IMR-90 (cell line): Measurements from ENCODE around the gene LRRK2. TPM values are rescaled to one million over a fixed set of nuclear protein-coding genes. Genes with fewer than 3 reads are reported as not detected.

Experiments
- ATAC-seq: fragments of 200-7000 bp; cut with Tn5 transposase; 2 replicates; pipeline ENCODE4 v1.9.1; 2020; ENCODE audit warnings: low read depth, mild to moderate bottlenecking, moderate library complexity
- BruUV-seq: library from RNA; stranded (reverse); fragments of 400-500 nt; replicated peaks from 2 replicates; lab custom pipeline; 2021; lab: Mats Ljungman, UMichigan
- CTCF ChIA-PET: fragments of 300-600 bp; formaldehyde crosslinking; extraction: SDS; loops from one replicate; lab custom pipeline; 2021; ENCODE audit warnings: antibody characterized with exemption; lab: Yijun Ruan, JAX
- POLR2A ChIA-PET: fragments of 300-600 bp; sonication (Branson Sonifier 250); formaldehyde crosslinking; loops from one replicate; lab custom pipeline; 2022; ENCODE audit warnings: antibody characterized with exemption; ENCODE audit not compliant: unreplicated experiment; lab: Charles Lee
- DNase-seq: peaks from one replicate; pipeline ENCODE4 v3.0.0; 2013
- H2AFZ ChIP-seq: replicated peaks from 2 replicates; pipeline ENCODE3; 2013; ENCODE audit warnings: low read length, mild to moderate bottlenecking; ENCODE audit not compliant: poor library complexity
- H2AK5ac ChIP-seq: 2 replicates; pipeline ENCODE4 v1.6.1; 2013; ENCODE audit warnings: low read depth, low read length, inconsistent platforms
- H2AK9ac ChIP-seq: replicated peaks from 2 replicates; pipeline ENCODE3; 2013; ENCODE audit warnings: mild to moderate bottlenecking, low read depth, low read length, moderate library complexity; ENCODE audit not compliant: poor library complexity
- H2BK120ac ChIP-seq: 2 replicates; pipeline ENCODE4 v1.6.1; 2013; ENCODE audit warnings: low read depth, low read length, inconsistent platforms
- H2BK15ac ChIP-seq: 3 replicates; pipeline ENCODE4 v1.6.1; 2013; ENCODE audit warnings: low read depth, low read length, inconsistent platforms
- H2BK20ac ChIP-seq: 2 replicates; pipeline ENCODE4 v1.6.1; 2013; ENCODE audit warnings: low read depth, mild to moderate bottlenecking, inconsistent platforms, low read length, moderate library complexity
- H2BK5ac ChIP-seq: 2 replicates; pipeline ENCODE4 v1.6.1; 2013; ENCODE audit warnings: mild to moderate bottlenecking, low read depth, low read length, inconsistent platforms; ENCODE audit not compliant: poor library complexity, severe bottlenecking
- H3K14ac ChIP-seq: replicated peaks from 2 replicates; pipeline ENCODE4 v1.6.1; 2013; ENCODE audit warnings: low read depth, low read length, inconsistent platforms
- H3K18ac ChIP-seq: 2 replicates; pipeline ENCODE4 v1.6.1; 2013; ENCODE audit warnings: low read depth, low read length, control low read depth
- H3K23ac ChIP-seq: 2 replicates; pipeline ENCODE4 v1.6.1; 2013; ENCODE audit warnings: low read depth, low read length, inconsistent platforms
- H3K27ac ChIP-seq: 2 replicates; pipeline ENCODE4 v1.5.1; 2013; ENCODE audit warnings: mild to moderate bottlenecking, control low read depth, low read length; ENCODE audit not compliant: insufficient read depth
- H3K27me3 ChIP-seq: 2 replicates; pipeline ENCODE4 v1.6.1; 2013; ENCODE audit warnings: low read length; ENCODE audit not compliant: control insufficient read depth, insufficient read depth
- H3K36me3 ChIP-seq: 2 replicates; pipeline ENCODE4 v1.6.1; 2013; ENCODE audit warnings: low read length, mixed read lengths; ENCODE audit not compliant: control insufficient read depth, insufficient read depth
- H3K4ac ChIP-seq: 2 replicates; pipeline ENCODE4 v1.6.1; 2013; ENCODE audit warnings: low read depth, low read length, inconsistent platforms
- H3K4me1 ChIP-seq: 2 replicates; pipeline ENCODE4 v1.6.1; 2013; ENCODE audit warnings: low read length, mixed read lengths; ENCODE audit not compliant: control insufficient read depth, insufficient read depth
- H3K4me2 ChIP-seq: 2 replicates; pipeline ENCODE4 v1.6.1; 2013; ENCODE audit warnings: low read depth, mild to moderate bottlenecking, control low read depth, low read length, moderate library complexity
- H3K4me3 ChIP-seq: 2 replicates; pipeline ENCODE4 v1.5.1; 2013; ENCODE audit warnings: low read depth, mild to moderate bottlenecking, control low read depth, low read length, moderate library complexity; ENCODE audit not compliant: insufficient read depth
- H3K56ac ChIP-seq: 2 replicates; pipeline ENCODE4 v1.6.1; 2013; ENCODE audit warnings: low read length, inconsistent platforms; ENCODE audit not compliant: insufficient read depth; ENCODE audit errors: extremely low read depth
- H3K79me1 ChIP-seq, 2 experiments: 2 replicates each; pipeline ENCODE4 v1.6.1; 2013; ENCODE audit warnings: low read length in 2 of 2, inconsistent platforms in 1 of 2, low read depth in 1 of 2
- H3K9ac ChIP-seq: 2 replicates; pipeline ENCODE4 v1.6.1; 2013; ENCODE audit warnings: low read depth, low read length, control low read depth
- H3K9me1 ChIP-seq: 2 replicates; pipeline ENCODE4 v1.6.1; 2013; ENCODE audit warnings: low read length, inconsistent platforms; ENCODE audit not compliant: insufficient read depth
- H3K9me3 ChIP-seq: 2 replicates; pipeline ENCODE4 v1.6.1; 2013; ENCODE audit warnings: low read length; ENCODE audit not compliant: control insufficient read depth, insufficient read depth
- H4K20me1 ChIP-seq: 2 replicates; pipeline ENCODE4 v1.6.1; 2013; ENCODE audit warnings: low read length, inconsistent platforms; ENCODE audit not compliant: insufficient read depth
- H4K5ac ChIP-seq: 2 replicates; pipeline ENCODE4 v1.6.1; 2013; ENCODE audit warnings: mild to moderate bottlenecking, low read depth, low read length, control low read depth
- H4K8ac ChIP-seq, 2 experiments: 2 replicates each; pipeline ENCODE4 v1.6.1; 2013; ENCODE audit warnings: low read depth in 2 of 2, low read length in 2 of 2, control low read depth in 1 of 2, inconsistent platforms in 1 of 2
- H4K91ac ChIP-seq: 2 replicates; pipeline ENCODE4 v1.6.1; 2013; ENCODE audit warnings: low read depth, low read length, inconsistent platforms; ENCODE audit not compliant: insufficient read depth
- BHLHE40 ChIP-seq: fragments of 150-350 bp; IDR thresholded peaks from 2 replicates; pipeline ENCODE4 v1.6.1; 2016; ENCODE audit warnings: mild to moderate bottlenecking, low read depth, low read length
- CEBPB ChIP-seq: IDR thresholded peaks from 2 replicates; pipeline ENCODE4 v1.6.1; 2012; ENCODE audit warnings: low read depth, low read length, improper control_type of control experiment
- CHD1 ChIP-seq: IDR thresholded peaks from 2 replicates; pipeline ENCODE4 v1.6.1; 2012; ENCODE audit warnings: low read depth, low read length, improper control_type of control experiment
- CTCF ChIP-seq: conservative IDR thresholded peaks from 2 replicates; pipeline ENCODE4 v1.5.1; 2012; ENCODE audit warnings: mild to moderate bottlenecking, low read depth, low read length, improper control_type of control experiment
- ELK1 ChIP-seq: fragments of 150-350 bp; IDR thresholded peaks from 2 replicates; pipeline ENCODE4 v1.6.1; 2016; ENCODE audit warnings: low read depth, mild to moderate bottlenecking, low read length, moderate library complexity, borderline replicate concordance
- FOS ChIP-seq: fragments of 150-350 bp; IDR thresholded peaks from 2 replicates; pipeline ENCODE4 v1.6.1; 2016; ENCODE audit warnings: low read depth, low read length
- MAFK ChIP-seq: IDR thresholded peaks from 2 replicates; pipeline ENCODE4 v1.6.1; 2012; ENCODE audit warnings: low read depth, low read length, improper control_type of control experiment
- MAZ ChIP-seq: IDR thresholded peaks from 2 replicates; pipeline ENCODE4 v1.6.1; 2012; ENCODE audit warnings: low read depth, mild to moderate bottlenecking, low read length, improper control_type of control experiment, moderate library complexity, borderline replicate concordance
- MXI1 ChIP-seq: IDR thresholded peaks from 2 replicates; pipeline ENCODE4 v1.6.1; 2012; ENCODE audit warnings: low read depth, mild to moderate bottlenecking, low read length, moderate library complexity, borderline replicate concordance
- NFE2L2 ChIP-seq: fragments of 150-350 bp; IDR thresholded peaks from 2 replicates; pipeline ENCODE4 v1.6.1; 2016; ENCODE audit warnings: low read depth, mild to moderate bottlenecking, low read length
- POLR2A ChIP-seq: IDR thresholded peaks from 2 replicates; pipeline ENCODE4 v1.6.1; 2012; ENCODE audit warnings: mild to moderate bottlenecking, low read depth, low read length
- RAD21 ChIP-seq: IDR thresholded peaks from 2 replicates; pipeline ENCODE4 v1.6.1; 2012; ENCODE audit warnings: low read length, improper control_type of control experiment
- RCOR1 ChIP-seq: IDR thresholded peaks from 2 replicates; pipeline ENCODE4 v1.6.1; 2012; ENCODE audit warnings: mild to moderate bottlenecking, low read length, improper control_type of control experiment; ENCODE audit not compliant: insufficient replicate concordance
- RFX5 ChIP-seq: IDR thresholded peaks from 2 replicates; pipeline ENCODE4 v1.8.0; 2012; ENCODE audit warnings: low read depth, mild to moderate bottlenecking, low read length, moderate library complexity
- SMC3 ChIP-seq: fragments of 150-350 bp; IDR thresholded peaks from 2 replicates; pipeline ENCODE4 v1.6.1; 2016; ENCODE audit warnings: low read depth, mild to moderate bottlenecking, antibody characterized with exemption, low read length, moderate library complexity
- WGBS, 2 experiments: methylation state at CpG; one replicate each; pipeline versions ENCODE4 v1.1.5 to v1.1.7; 2013; ENCODE audit warnings: missing lambda C conversion rate in 2 of 2; ENCODE audit not compliant: insufficient read length in 1 of 2; ENCODE audit errors: extremely low coverage in 2 of 2; 5-methylcytosine and 5-hydroxymethylcytosine counted together
- dilution Hi-C: fragments of 300-500 bp; cut with HindIII; formaldehyde crosslinking; loops from one replicate; pipeline ENCODE4 v1.14.3; 2018; ENCODE audit warnings: low sequenced_read_pairs; ENCODE audit not compliant: unreplicated experiment
- in situ Hi-C: fragments of 300-500 bp; cut with MboI; formaldehyde crosslinking; loops from 3 replicates; pipeline ENCODE4 v1.14.3; 2019; ENCODE audit warnings: low sequenced_read_pairs, inconsistent platforms, mixed read lengths
- intact Hi-C: fragments of 100-400 bp; cut with micrococcal nuclease; formaldehyde crosslinking; loops from 2 replicates; pipeline ENCODE4 v1.10.0; 2022
- polyA plus RNA-seq, 3 experiments: library from polyadenylated mRNA; depleted of rRNA; stranded (reverse); fragments of >200 nt; gene quantifications; 2 replicates each; pipeline ENCODE4 v1.2.3, GENCODE V29; 2012; ENCODE audit warnings: low replicate concordance in 1 of 3
- total RNA-seq: library from RNA; depleted of rRNA; stranded (reverse); fragments of >200 nt; gene quantifications from 2 replicates; pipeline ENCODE4 v1.2.3, GENCODE V29; 2012

LRRK2 gene
- total and polyA plus RNA-seq, 2 of the 4 experiments (the other 2 are of a cell fraction) = 0.17 to 0.54 TPM

GRCh38 chr12:40241741-40242140 lies 16.9 kb downstream of the LRRK2 start:
- Histone ChIP-seq H3K56ac (no peak overlapping the region), H2AK5ac (no peak overlapping the region), H3K79me1 (no peaks in the 10 kb centered on the region), H3K4me1 (no peaks in the 10 kb centered on the region), H2BK20ac (no peak overlapping the region), H4K8ac (no peak overlapping the region), H3K9ac (no peak overlapping the region), H4K20me1 (no peaks in the 10 kb centered on the region), H3K4ac (no peak overlapping the region), H3K14ac (no peak overlapping the region), H3K9me3 (no peaks in the 10 kb centered on the region), H2BK5ac (no peak overlapping the region), H2BK120ac (no peak overlapping the region), H4K5ac (no peak overlapping the region), H3K18ac (no peak overlapping the region), H3K9me1 (no peaks in the 10 kb centered on the region), H3K27ac (no peak overlapping the region), H2AFZ (no peak overlapping the region), H3K23ac (no peak overlapping the region), H3K36me3 (no peaks in the 10 kb centered on the region), H3K4me3 (no peak overlapping the region), H3K4me2 (no peak overlapping the region), H4K91ac (no peak overlapping the region), H3K27me3 (no peaks in the 10 kb centered on the region), H2AK9ac (no peak overlapping the region), H2BK15ac (no peak overlapping the region)
- ATAC-seq = no peak
- WGBS, 2 experiments = no CpG with 5 or more reads among the region's 1 CpG
- in situ Hi-C loops (no loop called here), intact Hi-C loops (no loop called here), dilution Hi-C loops (no loop called here)
- BruUV-seq = no TSS peak
- DNase-seq = no peak
- ChIA-PET CTCF (no interaction called here), POLR2A (no interaction called here)
- TF ChIP-seq CTCF (no peak), FOS (no peak), RCOR1 (no peak), MAFK (no peak), ELK1 (no peak), RAD21 (no peak), POLR2A (no peak), RFX5 (no peak), BHLHE40 (no peak), SMC3 (no peak), NFE2L2 (no peak), MXI1 (no peak), MAZ (no peak), CEBPB (no peak), CHD1 (no peak)
